Skeletal muscle tissue (tissue), 2 donors: ENCODE results near the gene TBRG4. TPM values are rescaled to one million over a fixed set of nuclear protein-coding genes. Genes with fewer than 3 reads are reported as not detected.

ENCODE experiments used
- small RNA-seq: library from RNA; depleted of rRNA; stranded (forward); fragments of <200 nt; gene quantifications from one replicate; pipeline ENCODE3, GENCODE V24; 2014
- total RNA-seq: library from RNA; depleted of rRNA; stranded (reverse); fragments of >200 nt; gene quantifications from one replicate; pipeline ENCODE4 v1.2.3, GENCODE V29; 2014

Gene TBRG4
- total RNA-seq, 1 donor from 2014 or later = 52.7 TPM

Small RNAs within 50 kb of the gene (small RNA-seq; reads per million reads assigned to genes)
- gene SNORA5A = 1.6 reads per million, percentile 84 among the genes with 10 or more reads in this experiment
- not detected for gene SNORA5B
- 18.5 reads per million, percentile 93 among the genes with 10 or more reads in this experiment for gene SNORA5C

Other genes with a start within 250 kb of the TBRG4 start
- gene PURB, start 226.2 kb downstream of the TBRG4 start, total RNA-seq = 32.9 TPM
- 1.6 TPM for gene MYO1G, start 132.7 kb downstream of the TBRG4 start, total RNA-seq
- 28.7 TPM for gene CCM2, start 111.5 kb downstream of the TBRG4 start, total RNA-seq
- gene NACAD, start 22.7 kb downstream of the TBRG4 start, total RNA-seq = 1.0 TPM
- gene RAMP3, start 46.1 kb upstream of the TBRG4 start, total RNA-seq = 5.7 TPM